ENCODE results near the gene DRC3.

Gene DRC3

GRCh38 chr17:18038861-18039534 lies 66.3 kb downstream of the DRC3 start, which contains the start of the genes ATPAF2 and GID4:
ATPAF2 (minus strand) TSS chr17:18039168; CDS start chr17:18039013, 155 bp downstream.
GID4 (plus strand) TSS chr17:18039408; CDS start chr17:18039465, 57 bp downstream.
- in situ Hi-C loops (cut with HindIII; ENCODE audit: low sequenced_read_pairs) = loop anchor here (25.0 kb wide), 1 partner anchor 377 kb away; no protein-coding TSS in a partner anchor
- TF ChIP-seq, protein P1, sequence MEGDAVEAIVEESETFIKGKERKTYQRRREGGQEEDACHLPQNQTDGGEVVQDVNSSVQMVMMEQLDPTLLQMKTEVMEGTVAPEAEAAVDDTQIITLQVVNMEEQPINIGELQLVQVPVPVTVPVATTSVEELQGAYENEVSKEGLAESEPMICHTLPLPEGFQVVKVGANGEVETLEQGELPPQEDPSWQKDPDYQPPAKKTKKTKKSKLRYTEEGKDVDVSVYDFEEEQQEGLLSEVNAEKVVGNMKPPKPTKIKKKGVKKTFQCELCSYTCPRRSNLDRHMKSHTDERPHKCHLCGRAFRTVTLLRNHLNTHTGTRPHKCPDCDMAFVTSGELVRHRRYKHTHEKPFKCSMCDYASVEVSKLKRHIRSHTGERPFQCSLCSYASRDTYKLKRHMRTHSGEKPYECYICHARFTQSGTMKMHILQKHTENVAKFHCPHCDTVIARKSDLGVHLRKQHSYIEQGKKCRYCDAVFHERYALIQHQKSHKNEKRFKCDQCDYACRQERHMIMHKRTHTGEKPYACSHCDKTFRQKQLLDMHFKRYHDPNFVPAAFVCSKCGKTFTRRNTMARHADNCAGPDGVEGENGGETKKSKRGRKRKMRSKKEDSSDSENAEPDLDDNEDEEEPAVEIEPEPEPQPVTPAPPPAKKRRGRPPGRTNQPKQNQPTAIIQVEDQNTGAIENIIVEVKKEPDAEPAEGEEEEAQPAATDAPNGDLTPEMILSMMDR (IDR thresholded peaks at IDR 0.05; ENCODE audit: low read depth, low read length, missing control alignments) = no peak
- DNase-seq (ENCODE audit: low read depth) = peak; percentile 96
- H3K4me3 ChIP-seq (ENCODE audit: low read depth, low read length) = peak within 1 kb of the TSS; percentile 73

- H3K4me3 ChIP-seq (ENCODE audit: low read depth, low read length) = peak overlapping the region; percentile 73
- no peak for DNase-seq (ENCODE audit: low read depth)
- in situ Hi-C loops (cut with HindIII; ENCODE audit: low sequenced_read_pairs) = loop anchor here (25.0 kb wide), 1 partner anchor 377 kb away; no protein-coding TSS in a partner anchor
- TF ChIP-seq, protein P1 (IDR thresholded peaks at IDR 0.05; ENCODE audit: low read depth, low read length, missing control alignments) = no peak
These were observed 67.0 kb downstream of the DRC3 start for GRCh38 chr17:18039535-18040260.

GRCh38 chr17:18040261-18040858 lies 67.7 kb downstream of the DRC3 start:
- in situ Hi-C loops (cut with HindIII; ENCODE audit: low sequenced_read_pairs) = loop anchor here (25.0 kb wide), 1 partner anchor 378 kb away; no protein-coding TSS in a partner anchor
- peak overlapping the region; percentile 73 for H3K4me3 ChIP-seq (ENCODE audit: low read depth, low read length)
- TF ChIP-seq, protein P1 (IDR thresholded peaks at IDR 0.05; ENCODE audit: low read depth, low read length, missing control alignments) = no peak
- no peak for DNase-seq (ENCODE audit: low read depth)

GRCh38 chr17:18041776-18042175 lies 69.1 kb downstream of the DRC3 start:
- in situ Hi-C loops (cut with HindIII; ENCODE audit: low sequenced_read_pairs) = loop anchor here (25.0 kb wide), 1 partner anchor 379 kb away; no protein-coding TSS in a partner anchor
- H3K4me3 ChIP-seq (ENCODE audit: low read depth, low read length) = no peak overlapping the region
- DNase-seq (ENCODE audit: low read depth) = no peak
- TF ChIP-seq, protein P1 (IDR thresholded peaks at IDR 0.05; ENCODE audit: low read depth, low read length, missing control alignments) = no peak

- in situ Hi-C loops (cut with HindIII; ENCODE audit: low sequenced_read_pairs) = loop anchor here (25.0 kb wide), 1 partner anchor 381 kb away; no protein-coding TSS in a partner anchor
- TF ChIP-seq, protein P1 (IDR thresholded peaks at IDR 0.05; ENCODE audit: low read depth, low read length, missing control alignments) = no peak
- no peak overlapping the region for H3K4me3 ChIP-seq (ENCODE audit: low read depth, low read length)
- DNase-seq (ENCODE audit: low read depth) = no peak
These were observed 70.3 kb downstream of the DRC3 start for GRCh38 chr17:18042983-18043382.

DNA sequence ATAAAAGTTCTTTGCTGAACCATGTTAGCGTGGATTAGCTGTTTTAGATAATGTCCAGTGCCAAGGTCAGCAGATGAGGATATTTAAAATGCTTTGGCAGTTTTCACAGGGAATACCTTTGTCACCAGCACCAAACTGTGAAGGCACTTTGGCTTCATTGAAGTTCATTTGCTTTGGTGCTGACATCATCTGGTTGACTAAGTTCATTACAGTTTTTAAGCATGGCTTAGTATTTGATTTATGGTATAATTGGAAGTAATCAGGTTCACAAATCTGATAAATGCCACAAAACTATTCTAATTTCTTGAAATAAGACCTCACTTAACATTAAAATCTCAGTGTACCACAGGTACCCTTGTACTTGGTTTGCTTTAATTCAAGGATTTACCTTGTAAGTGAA lies 70.8 kb downstream of the DRC3 start:
- TF ChIP-seq, protein P1 (IDR thresholded peaks at IDR 0.05; ENCODE audit: low read depth, low read length, missing control alignments) = peak; percentile 27
- no peak for DNase-seq (ENCODE audit: low read depth)
- no peak overlapping the region for H3K4me3 ChIP-seq (ENCODE audit: low read depth, low read length)
- in situ Hi-C loops (cut with HindIII; ENCODE audit: low sequenced_read_pairs) = loop anchor here (25.0 kb wide), 1 partner anchor 381 kb away; no protein-coding TSS in a partner anchor
